ENCODE measurements around the gene PLPPR5. TPM values are rescaled to one million over a fixed set of nuclear protein-coding genes. Genes with fewer than 3 reads are reported as not detected.

The PLPPR5 gene
- total and polyA plus RNA-seq, 2 donors (not counting 1 experiment from before 2014, with no cell fraction given) = under 0.01 to 0.25 TPM

- no peaks in the 10 kb centered on the region for H3K36me3 ChIP-seq (ENCODE audit: control insufficient read depth, insufficient read depth, low read length)
These were observed 133.4 kb downstream of the PLPPR5 start for GRCh38 chr1:98870959-98871903.

GRCh38 chr1:98865796-98866195, 138.9 kb downstream of the PLPPR5 start:
- Histone ChIP-seq H3K4me1 (ENCODE audit: control insufficient read depth, extremely low read depth, insufficient read depth, low read length) (no peaks in the 10 kb centered on the region), H3K27ac (ENCODE audit: insufficient read depth, low read length) (no peak overlapping the region), H2AFZ (ENCODE audit: low read length) (no peak overlapping the region), H3K4me2 (ENCODE audit: extremely low read depth, insufficient read depth, low read length) (no peak overlapping the region), H3K9me3 (ENCODE audit: control insufficient read depth, insufficient read depth, low read depth, low read length) (no peaks in the 10 kb centered on the region), H3K4me3 (replicated peaks in 1 of 4; ENCODE audit: control extremely low read depth in 1 of 4, insufficient read depth in 1 of 4, low read depth in 3 of 4, low read length in 4 of 4) (no peak overlapping the region), H4K20me1 (ENCODE audit: control insufficient read depth, extremely low read depth, insufficient read depth, low read length) (no peaks in the 10 kb centered on the region), H3K36me3 (ENCODE audit: control insufficient read depth, insufficient read depth, low read length) (no peaks in the 10 kb centered on the region), H3K79me2 (ENCODE audit: control insufficient read depth, insufficient read depth, low read length) (no peaks in the 10 kb centered on the region), H3K27me3 (ENCODE audit: control insufficient read depth, insufficient read depth, low read length) (no peaks in the 10 kb centered on the region), H3K9ac (ENCODE audit: insufficient read depth, low read length) (no peak overlapping the region)
- DNase-seq (ENCODE audit: low read depth in 2 of 2) = no peak
- no peak for TF ChIP-seq EZH2 (IDR thresholded peaks at IDR 0.05; ENCODE audit: low read length, missing control alignments)
- TF ChIP-seq, protein P1, sequence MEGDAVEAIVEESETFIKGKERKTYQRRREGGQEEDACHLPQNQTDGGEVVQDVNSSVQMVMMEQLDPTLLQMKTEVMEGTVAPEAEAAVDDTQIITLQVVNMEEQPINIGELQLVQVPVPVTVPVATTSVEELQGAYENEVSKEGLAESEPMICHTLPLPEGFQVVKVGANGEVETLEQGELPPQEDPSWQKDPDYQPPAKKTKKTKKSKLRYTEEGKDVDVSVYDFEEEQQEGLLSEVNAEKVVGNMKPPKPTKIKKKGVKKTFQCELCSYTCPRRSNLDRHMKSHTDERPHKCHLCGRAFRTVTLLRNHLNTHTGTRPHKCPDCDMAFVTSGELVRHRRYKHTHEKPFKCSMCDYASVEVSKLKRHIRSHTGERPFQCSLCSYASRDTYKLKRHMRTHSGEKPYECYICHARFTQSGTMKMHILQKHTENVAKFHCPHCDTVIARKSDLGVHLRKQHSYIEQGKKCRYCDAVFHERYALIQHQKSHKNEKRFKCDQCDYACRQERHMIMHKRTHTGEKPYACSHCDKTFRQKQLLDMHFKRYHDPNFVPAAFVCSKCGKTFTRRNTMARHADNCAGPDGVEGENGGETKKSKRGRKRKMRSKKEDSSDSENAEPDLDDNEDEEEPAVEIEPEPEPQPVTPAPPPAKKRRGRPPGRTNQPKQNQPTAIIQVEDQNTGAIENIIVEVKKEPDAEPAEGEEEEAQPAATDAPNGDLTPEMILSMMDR (conservative IDR thresholded peaks at IDR 0.05 in 1 of 2, IDR thresholded peaks at IDR 0.05 in 1 of 2; ENCODE audit: low read depth in 1 of 2, low read length in 2 of 2) = no peak

More at GRCh38 chr1:98870959-98871903, 133.4 kb downstream of the PLPPR5 start:
- H3K9me3 ChIP-seq (ENCODE audit: control insufficient read depth, insufficient read depth, low read depth, low read length) = no peaks in the 10 kb centered on the region
- H3K27me3 ChIP-seq (ENCODE audit: control insufficient read depth, insufficient read depth, low read length) = no peaks in the 10 kb centered on the region
- no peak overlapping the region for H3K27ac ChIP-seq (ENCODE audit: insufficient read depth, low read length)
- H3K4me1 ChIP-seq (ENCODE audit: control insufficient read depth, extremely low read depth, insufficient read depth, low read length) = no peaks in the 10 kb centered on the region
- H3K79me2 ChIP-seq (ENCODE audit: control insufficient read depth, insufficient read depth, low read length) = no peaks in the 10 kb centered on the region
- H3K9ac ChIP-seq (ENCODE audit: insufficient read depth, low read length) = no peak overlapping the region
- TF ChIP-seq, protein P1 (conservative IDR thresholded peaks at IDR 0.05 in 1 of 2, IDR thresholded peaks at IDR 0.05 in 1 of 2; ENCODE audit: low read depth in 1 of 2, low read length in 2 of 2) = no peak
- no peak for TF ChIP-seq EZH2 (IDR thresholded peaks at IDR 0.05; ENCODE audit: low read length, missing control alignments)
- H3K4me3 ChIP-seq (replicated peaks in 1 of 4; ENCODE audit: control extremely low read depth in 1 of 4, insufficient read depth in 1 of 4, low read depth in 3 of 4, low read length in 4 of 4) = no peak overlapping the region
- H3K4me2 ChIP-seq (ENCODE audit: extremely low read depth, insufficient read depth, low read length) = no peak overlapping the region
- DNase-seq (ENCODE audit: low read depth in 2 of 2) = peak in 1 of 2 donors; percentile 5
- no peaks in the 10 kb centered on the region for H4K20me1 ChIP-seq (ENCODE audit: control insufficient read depth, extremely low read depth, insufficient read depth, low read length)
- no peak overlapping the region for H2AFZ ChIP-seq (ENCODE audit: low read length)

DNA sequence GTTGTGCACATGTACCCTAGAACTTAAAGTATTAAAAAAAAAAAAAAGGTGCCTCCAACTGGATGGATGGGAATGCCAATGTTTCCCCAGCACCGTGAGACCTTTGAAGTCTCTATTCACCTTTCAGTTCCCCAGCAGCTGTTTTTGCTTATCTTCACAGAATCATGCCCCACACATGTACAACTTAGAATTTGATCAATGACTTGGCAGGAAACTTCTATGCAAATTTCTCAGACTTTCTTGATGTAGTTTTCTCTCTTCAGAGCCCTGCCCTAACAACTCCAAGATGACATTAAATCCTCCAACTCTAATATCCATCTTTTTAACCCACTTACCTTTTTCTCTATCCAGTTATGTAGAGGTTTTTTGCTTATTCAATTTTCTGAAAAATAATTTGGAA, 144.3 kb downstream of the PLPPR5 start:
- DNase-seq (ENCODE audit: low read depth in 2 of 2) = no peak
- no peak overlapping the region for H2AFZ ChIP-seq (ENCODE audit: low read length)
- no peak overlapping the region for H3K9ac ChIP-seq (ENCODE audit: insufficient read depth, low read length)
- no peaks in the 10 kb centered on the region for H3K36me3 ChIP-seq (ENCODE audit: control insufficient read depth, insufficient read depth, low read length)
- H3K4me1 ChIP-seq (ENCODE audit: control insufficient read depth, extremely low read depth, insufficient read depth, low read length) = no peaks in the 10 kb centered on the region
- H3K27me3 ChIP-seq (ENCODE audit: control insufficient read depth, insufficient read depth, low read length) = no peaks in the 10 kb centered on the region
- TF ChIP-seq, protein P1 (conservative IDR thresholded peaks at IDR 0.05 in 1 of 2, IDR thresholded peaks at IDR 0.05 in 1 of 2; ENCODE audit: low read depth in 1 of 2, low read length in 2 of 2) = no peak
- TF ChIP-seq EZH2 (IDR thresholded peaks at IDR 0.05; ENCODE audit: low read length, missing control alignments) = no peak
- no peaks in the 10 kb centered on the region for H3K9me3 ChIP-seq (ENCODE audit: control insufficient read depth, insufficient read depth, low read depth, low read length)
- no peaks in the 10 kb centered on the region for H3K79me2 ChIP-seq (ENCODE audit: control insufficient read depth, insufficient read depth, low read length)
- no peak overlapping the region for H3K4me3 ChIP-seq (replicated peaks in 1 of 4; ENCODE audit: control extremely low read depth in 1 of 4, insufficient read depth in 1 of 4, low read depth in 3 of 4, low read length in 4 of 4)
- no peaks in the 10 kb centered on the region for H4K20me1 ChIP-seq (ENCODE audit: control insufficient read depth, extremely low read depth, insufficient read depth, low read length)
- no peak overlapping the region for H3K27ac ChIP-seq (ENCODE audit: insufficient read depth, low read length)
- no peak overlapping the region for H3K4me2 ChIP-seq (ENCODE audit: extremely low read depth, insufficient read depth, low read length)
